K562 (cell line): ENCODE measurements around the gene SETDB1. TPM values are rescaled to one million over a fixed set of nuclear protein-coding genes. Genes with fewer than 3 reads are reported as not detected.

Experiments used
- ATAC-seq: fragments of 200-7000 bp; cut with Tn5 transposase; 3 replicates; pipeline ENCODE4 v1.9.1; 2020; ENCODE audit warnings: moderate library complexity
- BruUV-seq: library from RNA; stranded (reverse); fragments of 400-500 nt; replicated peaks from 2 replicates; lab custom pipeline; 2021; lab: Mats Ljungman, UMichigan
- CTCF ChIA-PET: fragments of 300-600 bp; formaldehyde crosslinking; extraction: SDS; loops from one replicate; lab custom pipeline; 2021; ENCODE audit warnings: low intra/inter-chr PET ratio; lab: Yijun Ruan, JAX
- POLR2A ChIA-PET: fragments of 300-600, 350-650 bp; sonication (Branson Sonifier 250); formaldehyde crosslinking; extraction: SDS; loops from one replicate; lab custom pipeline; 2021; ENCODE audit warnings: antibody characterized with exemption, inconsistent platforms; lab: Yijun Ruan, JAX
- DNase-seq, 4 experiments: peaks; one replicate each; pipeline versions ENCODE4 v3.0.0 to v3.0.0-alpha.2; 2011 to 2018; ENCODE audit warnings: low spot score in 3 of 4, mixed read lengths in 3 of 4; ENCODE audit errors: extremely low read depth in 1 of 4
- FAIRE-seq: peaks from 2 replicates; lab custom pipeline; 2011; peaks lifted over from hg19 to GRCh38; lab: Jason Lieb, UNC
- H2AFZ ChIP-seq: 2 replicates; pipeline ENCODE4 v1.6.0; 2011; ENCODE audit warnings: low read depth, low read length, control low read depth, inconsistent platforms
- H3K27ac ChIP-seq: fragments of 200-600 bp; 3 replicates; pipeline ENCODE4 v1.8.0; 2011; ENCODE audit warnings: low read depth, mild to moderate bottlenecking, control low read depth, inconsistent platforms, low read length, moderate library complexity, mixed read lengths; ENCODE audit errors: extremely low read depth
- H3K27me3 ChIP-seq, 2 experiments: fragments of 300-600 bp in 1 of 2; 2 replicates in 1 of 2; 3 replicates in 1 of 2; pipeline versions ENCODE4 v1.6.0 to v1.8.0; 2011; ENCODE audit warnings: inconsistent platforms in 2 of 2, low read length in 2 of 2, mild to moderate bottlenecking in 1 of 2, mixed read lengths in 1 of 2, moderate library complexity in 1 of 2; ENCODE audit not compliant: control insufficient read depth in 2 of 2, insufficient read depth in 2 of 2
- H3K36me3 ChIP-seq: fragments of 300-600 bp; 3 replicates; pipeline ENCODE4 v1.8.0; 2011; ENCODE audit warnings: mild to moderate bottlenecking, low read length, inconsistent platforms; ENCODE audit not compliant: control insufficient read depth, insufficient read depth
- H3K4me1 ChIP-seq, 2 experiments: fragments of 200-600 bp in 1 of 2; replicated peaks in 1 of 2; 2 replicates in 1 of 2; 3 replicates in 1 of 2; pipeline versions ENCODE4 v1.5.1 to v1.8.0; 2011; ENCODE audit warnings: inconsistent platforms in 2 of 2, low read length in 2 of 2, mild to moderate bottlenecking in 1 of 2, mixed read lengths in 1 of 2, moderate library complexity in 1 of 2; ENCODE audit not compliant: control insufficient read depth in 2 of 2, insufficient read depth in 2 of 2
- H3K4me2 ChIP-seq: 2 replicates; pipeline ENCODE4 v1.6.1; 2011; ENCODE audit warnings: low read length, control low read depth, inconsistent platforms, mixed read lengths; ENCODE audit not compliant: insufficient read depth
- H3K4me3 ChIP-seq: fragments of 200-600 bp; sonication (generic), shearing (Covaris generic); 2 replicates; pipeline ENCODE4 v1.5.1; 2016; ENCODE audit warnings: control low read depth, inconsistent platforms
- H3K79me2 ChIP-seq: fragments of 200-600 bp; 3 replicates; pipeline ENCODE4 v1.8.0; 2011; ENCODE audit warnings: low read length, inconsistent platforms; ENCODE audit not compliant: control insufficient read depth, insufficient read depth
- H3K9ac ChIP-seq, 2 experiments: 2 replicates each; pipeline versions ENCODE4 v1.6.0 to v1.6.1; 2011; ENCODE audit warnings: low read depth in 2 of 2, low read length in 2 of 2, control low read depth in 1 of 2, inconsistent platforms in 1 of 2, mild to moderate bottlenecking in 1 of 2, mixed read lengths in 1 of 2; ENCODE audit not compliant: insufficient read depth in 1 of 2
- H3K9me1 ChIP-seq: one replicate; pipeline ENCODE4 v1.6.0; 2011; ENCODE audit warnings: inconsistent platforms, mild to moderate bottlenecking, low read length, moderate library complexity; ENCODE audit not compliant: control insufficient read depth, insufficient read depth
- H3K9me3 ChIP-seq: replicated peaks from 2 replicates; pipeline ENCODE4 v1.5.1; 2011; ENCODE audit warnings: low read depth, low read length, inconsistent platforms; ENCODE audit not compliant: control insufficient read depth, insufficient read depth
- H4K20me1 ChIP-seq: replicated peaks from 2 replicates; pipeline ENCODE4 v1.6.1; 2011; ENCODE audit warnings: low read length, inconsistent platforms, mixed read lengths; ENCODE audit not compliant: control insufficient read depth, insufficient read depth
- ATF1 ChIP-seq, 2 experiments: fragments of 450-650 bp in 1 of 2; IDR thresholded peaks; 2 replicates each; pipeline ENCODE4 v1.6.1; 2016; ENCODE audit warnings: missing compliant biosample characterization in 1 of 2, missing genetic modification characterization in 1 of 2
- BRF1 ChIP-seq: IDR thresholded peaks from 3 replicates; pipeline ENCODE4 v1.6.1; 2011; ENCODE audit warnings: borderline replicate concordance, mild to moderate bottlenecking; ENCODE audit not compliant: insufficient read length; ENCODE audit errors: extremely low read depth
- CCNT2 ChIP-seq: IDR thresholded peaks from 2 replicates; pipeline ENCODE4 v1.6.1; 2011; ENCODE audit warnings: borderline replicate concordance, low read depth, mild to moderate bottlenecking, moderate library complexity, mixed read lengths, low read length; ENCODE audit not compliant: insufficient read length; ENCODE audit errors: extremely low read depth
- CREM ChIP-seq: IDR thresholded peaks from 2 replicates; pipeline ENCODE4 v1.6.1; 2014; ENCODE audit warnings: antibody characterized with exemption, low read depth
- CTCFL ChIP-seq: IDR thresholded peaks from 2 replicates; pipeline ENCODE4 v1.6.1; 2011; ENCODE audit warnings: borderline replicate concordance, low read depth, mild to moderate bottlenecking, moderate library complexity, low read length; ENCODE audit not compliant: insufficient read depth, poor library complexity, severe bottlenecking
- DACH1 ChIP-seq: fragments of 450-650 bp; IDR thresholded peaks from 2 replicates; pipeline ENCODE4 v1.6.1; 2018; ENCODE audit not compliant: partially characterized antibody
- ELK1 ChIP-seq: sonication (generic); formaldehyde crosslinking; IDR thresholded peaks from 2 replicates; pipeline ENCODE4 v1.8.1; 2022; ENCODE audit warnings: missing genetic modification reagents
- HDAC8 ChIP-seq: fragments of 450-650 bp; IDR thresholded peaks from 2 replicates; pipeline ENCODE4 v1.6.1; 2016; ENCODE audit warnings: mild to moderate bottlenecking, missing genetic modification characterization, moderate library complexity, missing compliant biosample characterization
- HDGF ChIP-seq: fragments of 450-650 bp; IDR thresholded peaks from 2 replicates; pipeline ENCODE4 v1.6.1; 2016
- KLF13 ChIP-seq: fragments of 450-650 bp; IDR thresholded peaks from 2 replicates; pipeline ENCODE4 v1.6.1; 2016; ENCODE audit warnings: missing genetic modification characterization, low read depth, mild to moderate bottlenecking, missing compliant biosample characterization, moderate library complexity, borderline replicate concordance
- MXI1 ChIP-seq: IDR thresholded peaks from 2 replicates; pipeline ENCODE4 v1.6.1; 2011; ENCODE audit warnings: low read depth, mild to moderate bottlenecking, improper control_type of control experiment, low read length
- NEUROD1 ChIP-seq: fragments of 150-350 bp; IDR thresholded peaks from 2 replicates; pipeline ENCODE4 v1.6.1; 2014; ENCODE audit warnings: borderline replicate concordance, low read length, low read depth; ENCODE audit not compliant: partially characterized antibody
- SUPT5H ChIP-seq: fragments of 450-650 bp; IDR thresholded peaks from 2 replicates; pipeline ENCODE4 v1.6.1; 2016
- TCF3 ChIP-seq: sonication (generic); formaldehyde crosslinking; IDR thresholded peaks from 2 replicates; pipeline ENCODE4 v1.4.0; 2020; ENCODE audit warnings: mild to moderate bottlenecking, missing genetic modification reagents
- ZEB2 ChIP-seq: fragments of 450-650 bp; IDR thresholded peaks from 2 replicates; pipeline ENCODE4 v1.6.1; 2016
- ZKSCAN1 ChIP-seq: fragments of 150-350 bp; IDR thresholded peaks from 2 replicates; pipeline ENCODE4 v1.6.1; 2016; ENCODE audit warnings: low read depth, low read length
- ZNF239 ChIP-seq: fragments of 250-450 bp; sonication (Bioruptor Pico); IDR thresholded peaks from 2 replicates; pipeline ENCODE4 v1.4.0; 2020; ENCODE audit warnings: mild to moderate bottlenecking
- ZNF311 ChIP-seq: fragments of 250-450 bp; sonication (Bioruptor Pico); IDR thresholded peaks from 2 replicates; pipeline ENCODE4 v1.4.0; 2020; ENCODE audit warnings: mild to moderate bottlenecking, moderate library complexity
- WGBS: fragments of 100-300 bp; shearing (Covaris generic); methylation state at CpG from one replicate; pipeline ENCODE4 v1.1.6; 2016; ENCODE audit warnings: low coverage, mixed read lengths; ENCODE audit not compliant: insufficient coverage; ENCODE audit errors: missing lambda C conversion rate; 5-methylcytosine and 5-hydroxymethylcytosine counted together
- in situ Hi-C: fragments of 300-500 bp; cut with MboI; formaldehyde crosslinking; loops from 4 replicates; pipeline ENCODE4 v1.15.0; 2018; ENCODE audit warnings: inconsistent platforms, mixed read lengths
- intact Hi-C: fragments of 100-400 bp; cut with micrococcal nuclease; formaldehyde crosslinking; loops from 2 replicates; pipeline ENCODE4 v1.14.2; 2022
- polyA plus RNA-seq, 8 experiments: library from polyadenylated mRNA; depleted of rRNA in 4 of 8; stranded (reverse) in 5 of 8; unstranded in 3 of 8; fragments of >200 nt; fragmentation: Nextera tagmentation in 2 of 8; fragmentation: Illumina TruSeq in 1 of 8; extraction: Ambion mirVana in 2 of 8; extraction: Trizol in 1 of 8; gene quantifications; 2 replicates each; pipeline versions ENCODE4 v1.2.1 to v1.2.3, GENCODE V29; 2011 to 2014; ENCODE audit warnings: inconsistent platforms in 1 of 8, missing spikeins in 1 of 8
- total RNA-seq, 7 experiments: library from RNA; depleted of rRNA in 6 of 7; stranded (reverse); fragments of >200 nt in 6 of 7; fragmentation: Illumina TruSeq in 2 of 7; extraction: Trizol in 2 of 7; gene quantifications; 2 replicates each; pipeline versions ENCODE4 v1.2.1 to v1.2.3, GENCODE V29; 2011 to 2021; ENCODE audit warnings: low replicate concordance in 1 of 7

Gene SETDB1
- total and polyA plus RNA-seq, 9 of the 15 experiments (the other 6 are each of a cell fraction or from before 2014, with no cell fraction given): 21.5 to 64.4 (median 42.0) TPM

GRCh38 chr1:150905301-150905700, 20.9 kb upstream of the SETDB1 start:
- H3K4me2 ChIP-seq: no peak overlapping the region
- no peaks in the 10 kb centered on the region for H3K36me3 ChIP-seq
- H2AFZ ChIP-seq: no peak overlapping the region
- H3K27ac ChIP-seq: no peak overlapping the region
- H3K9me3 ChIP-seq: no peaks in the 10 kb centered on the region
- H3K4me1 ChIP-seq: 0 out of 5 replicates have a peak, but pooled peaks cover 0 to 2% of the 10 kb centered on the region in 2 experiments
- CTCF ChIA-PET: no interaction called here
- no TSS peak for BruUV-seq
- no peak for ATAC-seq
- TF ChIP-seq DACH1 (no peak), KLF13 (tag) (no peak), ATF1 (CRISPR knock-in tag; IDR thresholded peaks at IDR 0.05) (no peak), ATF1 (tag; IDR thresholded peaks at IDR 0.05) (no peak), MXI1 (no peak), TCF3 (CRISPR knock-in tag) (no peak), ZEB2 (no peak), ZKSCAN1 (no peak), ZNF311 (CRISPR knock-in tag) (no peak), CTCFL (no peak), SUPT5H (no peak), NEUROD1 (no peak), HDGF (no peak), ZNF239 (CRISPR knock-in tag) (no peak), CCNT2 (no peak), HDAC8 (tag) (no peak), ELK1 (CRISPR knock-in tag) (no peak), BRF1 (no peak), CREM (no peak)
- FAIRE-seq: no peak
- 50% methylated on average over 6 of the region's 6 CpGs for WGBS
- H3K9ac ChIP-seq: no peak overlapping the region
- H3K9me1 ChIP-seq: no peaks in the 10 kb centered on the region
- intact Hi-C loops: no loop called here
- H3K79me2 ChIP-seq: no peaks in the 10 kb centered on the region
- H3K4me3 ChIP-seq: no peak overlapping the region
- POLR2A ChIA-PET: interaction anchor here (0.6 kb wide), 1 partner anchor 22 kb away, joined by 3 read pairs; no protein-coding TSS in a partner anchor
- DNase-seq: no peak
- H3K27me3 ChIP-seq: no peaks in the 10 kb centered on the region
- no peaks in the 10 kb centered on the region for H4K20me1 ChIP-seq
- in situ Hi-C loops: no loop called here
